ENCODE data around the gene C1QTNF9.

DNA sequence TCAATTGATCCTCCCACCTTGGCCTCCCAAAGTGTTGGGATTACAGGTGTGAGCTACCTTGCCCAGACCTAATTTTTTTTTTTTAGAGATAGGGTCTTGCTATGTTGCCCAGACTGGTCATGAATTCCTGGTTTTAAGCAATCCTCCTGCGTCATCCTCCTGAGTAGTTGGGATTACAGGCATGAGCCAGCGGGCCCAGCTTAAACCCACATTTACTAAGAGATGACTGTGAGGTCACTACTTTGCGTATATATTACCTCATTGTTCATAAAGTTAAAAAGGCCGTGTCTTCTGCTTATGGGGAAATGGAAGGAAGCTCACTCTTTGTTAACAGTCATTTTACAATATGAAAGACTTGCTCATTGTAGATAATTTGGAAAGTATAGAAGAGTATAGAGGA is 39.6 kb upstream of the C1QTNF9 start:
- TF ChIP-seq, protein P1, sequence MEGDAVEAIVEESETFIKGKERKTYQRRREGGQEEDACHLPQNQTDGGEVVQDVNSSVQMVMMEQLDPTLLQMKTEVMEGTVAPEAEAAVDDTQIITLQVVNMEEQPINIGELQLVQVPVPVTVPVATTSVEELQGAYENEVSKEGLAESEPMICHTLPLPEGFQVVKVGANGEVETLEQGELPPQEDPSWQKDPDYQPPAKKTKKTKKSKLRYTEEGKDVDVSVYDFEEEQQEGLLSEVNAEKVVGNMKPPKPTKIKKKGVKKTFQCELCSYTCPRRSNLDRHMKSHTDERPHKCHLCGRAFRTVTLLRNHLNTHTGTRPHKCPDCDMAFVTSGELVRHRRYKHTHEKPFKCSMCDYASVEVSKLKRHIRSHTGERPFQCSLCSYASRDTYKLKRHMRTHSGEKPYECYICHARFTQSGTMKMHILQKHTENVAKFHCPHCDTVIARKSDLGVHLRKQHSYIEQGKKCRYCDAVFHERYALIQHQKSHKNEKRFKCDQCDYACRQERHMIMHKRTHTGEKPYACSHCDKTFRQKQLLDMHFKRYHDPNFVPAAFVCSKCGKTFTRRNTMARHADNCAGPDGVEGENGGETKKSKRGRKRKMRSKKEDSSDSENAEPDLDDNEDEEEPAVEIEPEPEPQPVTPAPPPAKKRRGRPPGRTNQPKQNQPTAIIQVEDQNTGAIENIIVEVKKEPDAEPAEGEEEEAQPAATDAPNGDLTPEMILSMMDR (IDR thresholded peaks at IDR 0.05): no peak
- TF ChIP-seq POLR2A (IDR thresholded peaks at IDR 0.05) (no peak), POLR2AphosphoS5 (IDR thresholded peaks at IDR 0.05; ENCODE audit: insufficient read depth in 1 of 2, low read depth in 1 of 2) (no peak)
